DMS79 (cell line): ENCODE results near the gene UROS.

Source experiments
- DNase-seq: peaks from one replicate; lab custom pipeline; 2025; lab: John Stamatoyannopoulos, UW

The UROS gene

GRCh38 chr10:125762692-125763648, 60.1 kb downstream of the UROS start:
- no peak for DNase-seq

GRCh38 chr10:125761961-125762360, 61.1 kb downstream of the UROS start:
- no peak for DNase-seq

DNA sequence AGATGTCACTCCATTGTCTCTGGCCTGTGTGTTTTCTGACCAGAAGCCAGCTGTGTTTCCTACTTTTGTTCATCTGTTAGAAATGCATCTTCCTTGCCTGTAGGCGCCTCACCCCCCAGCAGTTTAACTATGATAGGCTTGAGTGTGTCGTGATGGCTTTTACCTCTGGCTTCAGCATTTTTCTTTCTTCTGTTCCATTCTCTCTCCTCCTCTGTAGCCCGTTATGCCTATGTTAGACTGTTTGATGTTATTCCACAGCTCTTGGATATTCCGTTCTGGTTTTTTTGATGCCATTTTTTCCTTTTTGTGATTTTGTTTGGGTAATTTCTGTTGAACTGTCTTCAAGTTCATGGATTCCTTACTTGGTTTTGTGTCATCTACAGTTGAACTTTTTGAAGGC, 65.3 kb downstream of the UROS start:
- no peak for DNase-seq

DNA sequence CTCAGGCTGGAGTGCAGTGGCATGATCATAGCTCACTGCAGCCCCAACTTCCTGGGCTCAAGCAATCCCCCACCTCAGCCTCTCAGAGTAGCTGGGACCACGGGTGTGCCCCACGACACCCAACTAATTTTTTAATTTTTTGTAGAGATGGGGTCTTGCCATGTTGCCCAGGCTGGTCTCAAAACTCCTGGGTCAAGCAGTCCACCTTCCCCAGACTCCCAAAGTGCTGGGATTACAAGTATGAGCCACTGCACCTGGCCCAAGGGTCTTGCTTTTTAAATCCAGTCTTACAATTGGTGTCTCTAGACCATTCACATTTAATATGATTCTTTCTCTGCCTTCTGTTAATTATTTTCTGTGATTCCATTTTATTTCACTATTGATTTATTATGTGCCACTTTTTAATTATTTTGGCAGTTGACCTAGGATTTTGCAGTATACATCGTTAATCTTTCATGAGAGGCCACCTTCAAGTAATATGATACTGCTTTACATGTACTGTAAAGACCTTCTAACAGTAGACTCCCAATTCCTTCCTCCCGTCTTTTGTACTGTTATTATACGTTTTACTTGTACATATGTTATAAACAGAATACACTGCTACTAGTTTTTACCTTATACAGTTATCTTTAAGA, 66.1 kb downstream of the UROS start:
- DNase-seq: no peak

- no peak for DNase-seq
Observed at GRCh38 chr10:125756196-125756595, 66.9 kb downstream of the UROS start.

GRCh38 chr10:125747417-125747816, 75.6 kb downstream of the UROS start:
- no peak for DNase-seq

DNA sequence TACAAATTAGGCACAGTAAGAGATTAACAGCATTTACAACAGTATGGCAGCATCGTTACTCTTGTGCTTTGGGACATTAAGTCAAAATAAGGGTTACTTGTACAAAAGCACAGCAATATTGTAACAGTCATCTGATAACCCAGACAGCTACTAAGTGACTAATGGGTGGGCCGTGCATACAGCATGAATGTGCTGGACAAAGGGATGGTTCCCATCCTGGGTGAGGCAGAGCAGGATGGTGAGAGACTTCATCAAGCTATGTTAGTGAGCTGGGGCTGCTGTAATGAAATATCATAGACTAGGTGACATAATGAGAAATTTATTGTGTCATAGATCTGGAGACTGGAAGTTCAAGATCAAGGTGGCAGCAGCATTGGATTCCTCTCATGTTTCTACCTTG, 78.1 kb downstream of the UROS start:
- no peak for DNase-seq

DNA sequence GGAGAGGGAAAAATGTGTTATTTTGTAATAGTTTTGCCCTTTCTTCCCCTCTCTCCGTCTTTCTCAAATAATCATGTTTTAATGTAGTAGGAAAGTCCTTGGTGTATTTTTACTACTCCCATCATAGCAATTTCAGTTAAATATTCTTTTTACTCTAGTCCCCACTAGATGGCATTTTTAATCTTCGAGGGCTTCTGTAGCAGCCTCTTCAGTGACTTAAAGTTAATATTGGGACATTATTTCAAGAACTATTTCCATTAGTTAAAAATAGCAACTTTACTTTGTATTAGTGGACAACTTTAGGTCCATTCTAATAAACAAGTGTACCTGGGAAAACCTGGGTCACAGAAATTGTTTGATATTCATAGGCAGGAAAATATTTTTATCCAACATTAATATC, 80.6 kb downstream of the UROS start:
- no peak for DNase-seq

DNA sequence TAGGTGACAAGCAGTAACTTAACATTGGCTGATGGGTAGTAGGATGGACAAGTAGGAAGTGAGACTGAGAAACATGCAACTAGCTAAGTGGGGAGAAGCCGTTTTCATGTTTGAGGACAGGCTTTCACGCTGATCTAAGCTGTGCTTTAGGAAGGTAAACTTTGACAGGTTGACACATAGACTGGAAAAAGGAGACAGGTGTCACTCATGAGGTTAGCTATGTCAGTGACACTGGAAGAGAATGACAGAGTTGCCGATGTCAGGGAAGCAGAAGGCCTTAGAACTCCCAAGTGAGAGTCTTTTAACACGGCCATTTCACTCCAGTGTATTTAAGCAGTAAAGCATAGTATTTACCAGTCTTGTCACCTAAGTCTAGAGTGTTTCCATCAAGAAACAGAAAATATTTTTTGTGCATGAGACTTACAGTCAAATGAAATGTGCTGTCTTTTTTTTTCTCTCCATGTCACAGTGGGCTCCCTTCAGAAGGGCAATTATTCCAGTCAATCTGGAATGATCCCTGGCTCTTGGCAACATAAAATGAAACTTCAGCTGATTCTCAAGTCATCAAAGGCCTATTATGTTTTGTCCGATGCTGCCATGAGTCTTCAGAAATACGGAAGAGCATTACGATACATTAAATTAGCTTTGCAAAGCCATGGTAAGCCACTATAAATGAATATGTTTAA, 82.9 kb downstream of the UROS start:
- DNase-seq: no peak
